Esophagus mucosa (tissue), 1 donor: ENCODE results near the gene TDRD12. TPM values are rescaled to one million over a fixed set of nuclear protein-coding genes. Genes with fewer than 3 reads are reported as not detected.
A peak's percentile ranks its signal among the peaks of the same experiment; 100 is the strongest.
"Not testable (repeated sequence)": the region's sequence is repeated elsewhere in the genome, so short reads cannot be mapped to it uniquely, and the experiment has no call there.

Experiments used
- ATAC-seq: fragments of 200-7000 bp; cut with Tn5 transposase; one replicate; pipeline ENCODE4 v1.9.1; 2020
- total RNA-seq: library from RNA; stranded (reverse); gene quantifications from one replicate; pipeline ENCODE4 v1.2.4, GENCODE V29; 2023
- donor health status: DM: yes; HTN: yes; CAD: no.

The TDRD12 gene
- total RNA-seq, 1 donor from 2014 or later: 0.08 TPM

DNA sequence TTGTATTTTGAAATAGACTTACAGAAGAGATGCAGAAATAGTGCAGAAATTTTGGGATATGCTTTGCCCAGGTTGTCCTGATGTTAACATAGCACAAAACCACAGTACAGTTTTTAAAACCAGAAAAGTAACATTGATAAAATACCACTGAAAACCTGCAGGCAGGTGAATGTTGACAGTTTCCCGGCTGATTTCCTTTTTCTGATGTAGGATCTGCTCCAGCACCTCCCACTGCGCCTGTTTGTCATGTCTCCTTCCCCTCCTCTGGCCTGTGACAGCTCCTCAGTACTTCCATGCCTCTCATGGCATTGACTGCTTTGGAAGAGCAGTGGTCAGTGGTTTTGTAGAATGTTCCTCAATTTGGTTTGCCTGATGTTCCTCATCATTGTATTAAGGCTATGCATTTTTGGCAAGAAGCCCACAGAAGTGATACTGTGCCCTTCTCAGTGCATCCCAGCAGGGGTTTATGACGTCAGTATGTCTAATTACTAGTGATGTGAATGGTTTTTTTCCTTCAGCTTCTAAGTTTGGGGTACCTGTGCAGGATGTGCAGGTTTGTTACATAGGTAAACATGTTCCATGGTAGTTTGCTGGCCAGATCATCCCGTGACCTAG is 31.0 kb downstream of the TDRD12 start:
- no peak for ATAC-seq

DNA sequence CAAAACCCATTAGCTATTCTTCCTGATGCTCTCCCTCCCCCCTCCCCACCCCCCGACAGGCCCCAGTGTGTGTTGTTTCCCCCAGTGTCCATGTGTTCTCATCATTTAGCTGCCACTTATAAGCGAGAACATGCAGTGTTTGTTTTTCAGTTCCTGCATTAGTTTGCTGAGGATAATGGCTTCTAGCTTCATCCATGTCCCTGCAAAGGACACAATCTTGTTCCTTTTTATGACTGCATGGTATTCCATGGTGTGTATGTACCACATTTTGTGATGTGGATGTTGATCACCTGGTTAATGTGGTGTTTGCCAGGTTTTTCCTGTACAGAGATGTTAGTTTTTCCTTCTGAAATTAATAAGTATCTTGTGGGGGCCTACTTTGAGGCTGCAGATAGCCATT is 31.5 kb downstream of the TDRD12 start:
- ATAC-seq: no peak

GRCh38 chr19:32757189-32757588 is 37.6 kb downstream of the TDRD12 start:
- ATAC-seq: no peak

- ATAC-seq: not testable (repeated sequence)
Measured at GRCh38 chr19:32765365-32765764, 45.8 kb downstream of the TDRD12 start.

- no peak for ATAC-seq
Measured at GRCh38 chr19:32767951-32768679, 48.5 kb downstream of the TDRD12 start.

DNA sequence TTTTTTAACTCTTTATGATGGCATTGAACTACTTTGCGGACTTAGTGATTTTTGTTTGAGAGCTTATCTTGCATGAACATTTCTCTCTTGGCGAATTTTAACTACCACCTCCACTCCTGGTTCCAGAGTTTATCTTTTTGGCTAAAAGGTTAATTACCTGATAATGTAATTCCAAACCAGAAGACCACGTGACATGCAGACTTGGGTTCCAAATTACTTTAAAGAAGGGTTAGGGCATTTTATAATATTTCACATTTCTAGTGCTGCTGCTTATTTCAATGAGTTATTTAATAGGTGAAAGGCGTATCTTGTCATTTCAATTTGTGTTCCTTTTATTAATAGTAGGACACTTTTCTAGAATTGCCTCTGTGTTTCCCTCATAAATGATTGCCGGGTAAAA is 52.0 kb downstream of the TDRD12 start:
- ATAC-seq: no peak

- no peak for ATAC-seq
Measured at GRCh38 chr19:32773126-32773525, 53.6 kb downstream of the TDRD12 start.

DNA sequence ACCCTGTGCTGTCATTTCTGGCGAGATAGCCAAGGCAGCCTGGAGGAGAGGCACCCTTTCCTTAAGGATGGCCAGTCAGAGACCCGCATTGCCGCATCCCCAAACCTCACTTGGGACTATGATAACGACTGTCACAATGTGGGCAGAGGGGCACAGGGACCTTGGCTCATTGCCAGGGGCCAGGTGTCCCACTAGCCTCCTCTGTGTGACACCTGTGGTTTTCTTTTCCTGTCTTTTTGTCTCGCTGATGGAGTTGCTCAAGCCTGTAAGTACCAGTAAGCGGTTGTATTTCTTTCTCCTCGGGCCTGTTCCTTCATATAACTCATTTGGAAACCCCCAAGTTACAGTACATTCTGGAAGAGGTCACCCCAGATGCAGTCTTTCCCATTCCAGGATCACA is 59.5 kb downstream of the TDRD12 start:
- no peak for ATAC-seq

- no peak for ATAC-seq
Measured at GRCh38 chr19:32781280-32781679, 61.7 kb downstream of the TDRD12 start.

GRCh38 chr19:32782089-32782488 is 62.5 kb downstream of the TDRD12 start:
- not testable (repeated sequence) for ATAC-seq

DNA sequence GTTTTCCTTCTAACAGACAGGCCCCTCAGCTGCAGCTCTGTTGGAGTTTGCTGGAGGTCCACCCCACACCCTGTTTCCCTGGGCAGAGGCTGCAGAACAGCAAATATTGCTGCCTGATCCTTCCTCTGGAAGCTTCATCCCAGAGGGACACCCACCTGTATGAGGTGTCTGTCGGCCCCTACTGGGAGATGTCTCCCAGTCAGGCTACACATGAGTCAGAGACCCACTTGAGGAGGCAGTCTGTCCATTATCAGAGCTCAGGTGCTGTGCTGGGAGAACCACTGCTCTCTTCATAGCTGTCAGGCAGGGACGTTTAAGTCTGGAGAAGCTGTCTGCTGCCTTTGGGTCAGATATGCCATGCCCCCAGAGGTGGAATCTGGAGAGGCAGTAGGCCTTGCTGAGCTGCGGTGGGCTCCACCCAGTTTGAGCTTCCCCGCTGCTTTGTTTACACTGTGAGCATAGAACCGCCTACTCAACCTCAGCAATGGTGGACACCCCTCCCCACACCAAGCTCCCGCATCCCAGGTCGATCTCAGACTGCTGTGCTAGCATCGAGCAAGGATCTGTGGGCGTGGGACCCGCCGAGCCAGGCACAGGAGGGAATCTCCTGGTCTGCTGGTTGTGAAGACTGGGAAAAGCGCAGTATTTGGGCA is 67.7 kb downstream of the TDRD12 start:
- ATAC-seq: not testable (repeated sequence)

- not testable (repeated sequence) for ATAC-seq
Measured at GRCh38 chr19:32787895-32788294, 68.3 kb downstream of the TDRD12 start.

DNA sequence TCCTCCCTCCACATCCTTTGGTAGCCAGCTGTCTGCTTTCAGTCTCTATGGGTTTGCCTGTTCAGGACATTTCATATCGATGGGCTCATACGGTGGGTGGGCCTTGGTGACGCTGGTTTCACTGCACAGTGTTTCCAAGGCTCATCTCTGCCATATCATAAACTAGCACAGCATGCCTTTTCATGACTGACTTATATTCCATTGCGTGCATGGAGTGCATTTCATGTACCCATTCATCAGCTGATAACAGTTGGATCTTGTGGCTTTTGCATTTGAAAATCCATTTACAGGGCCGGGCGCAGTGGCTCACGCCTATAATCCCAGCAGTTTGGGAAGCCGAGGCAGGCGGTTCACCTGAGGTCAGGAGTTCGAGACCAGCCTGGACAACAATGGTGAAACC is 69.9 kb downstream of the TDRD12 start:
- ATAC-seq: no peak

DNA sequence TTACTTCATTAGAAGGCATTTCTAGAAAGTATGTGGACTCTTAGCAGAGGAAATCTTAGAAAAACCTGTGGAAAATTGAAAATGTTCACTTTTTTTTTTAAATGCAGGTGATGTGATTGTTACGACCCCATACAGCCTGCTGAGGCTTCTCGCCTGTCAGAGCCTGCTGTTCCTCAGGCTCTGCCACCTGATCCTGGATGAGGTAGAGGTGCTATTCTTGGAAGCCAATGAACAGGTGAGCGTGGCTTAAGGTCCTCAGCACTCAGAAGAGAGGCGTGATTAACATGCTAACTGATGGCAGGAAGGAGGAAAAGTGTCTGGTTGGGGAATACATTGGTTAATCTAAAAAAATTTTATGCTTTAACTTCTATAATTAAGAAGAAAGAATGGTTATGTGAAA is 78.6 kb downstream of the TDRD12 start:
- no peak for ATAC-seq

GRCh38 chr19:32800191-32800590 is 80.6 kb downstream of the TDRD12 start:
- no peak for ATAC-seq

GRCh38 chr19:32800754-32801153 is 81.2 kb downstream of the TDRD12 start:
- ATAC-seq: no peak

GRCh38 chr19:32802840-32803239 is 83.3 kb downstream of the TDRD12 start:
- ATAC-seq: no peak

- ATAC-seq: no peak
Measured at GRCh38 chr19:32808236-32808635, 88.7 kb downstream of the TDRD12 start.

DNA sequence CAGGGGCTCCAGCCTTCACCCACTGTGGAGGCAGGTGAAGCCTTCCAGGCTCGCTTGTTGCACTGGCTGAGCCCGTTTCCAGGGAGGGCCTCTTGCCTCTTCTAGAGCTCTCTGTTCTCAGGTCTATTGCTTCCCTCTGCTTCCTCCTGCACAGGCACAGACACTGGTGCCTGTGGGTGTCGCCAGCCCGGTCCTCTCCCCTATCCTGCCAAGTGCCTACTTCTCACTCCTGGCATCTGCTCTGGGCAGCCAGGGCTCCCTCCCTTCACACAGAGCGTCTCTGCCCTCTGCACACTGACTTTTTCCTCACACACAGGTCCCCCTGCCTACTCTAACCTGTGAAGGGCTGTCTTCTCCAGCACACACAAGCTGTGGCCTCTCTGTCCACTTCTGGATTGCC is 89.7 kb downstream of the TDRD12 start:
- ATAC-seq: peak; percentile 31

DNA sequence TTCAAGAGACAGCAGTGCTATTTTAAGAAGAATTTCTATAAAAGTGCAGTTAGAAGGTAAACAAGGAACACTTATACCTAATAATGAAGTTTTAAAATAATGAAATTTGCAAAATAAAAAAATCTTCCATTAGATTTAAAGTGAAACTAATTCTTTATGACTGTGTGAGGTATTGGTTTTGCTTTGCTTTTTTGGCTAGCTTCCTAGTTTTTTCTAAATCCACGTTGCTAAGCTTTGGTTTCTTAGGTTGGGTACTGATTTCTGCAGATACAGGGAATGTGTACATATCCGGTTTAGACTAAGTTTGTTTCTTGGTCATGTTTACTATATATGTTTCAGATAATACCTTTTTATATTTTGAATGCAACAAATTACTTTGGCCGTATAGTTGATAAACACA is 90.2 kb downstream of the TDRD12 start:
- no peak for ATAC-seq

- ATAC-seq: no peak
Measured at GRCh38 chr19:32810452-32810851, 90.9 kb downstream of the TDRD12 start.

DNA sequence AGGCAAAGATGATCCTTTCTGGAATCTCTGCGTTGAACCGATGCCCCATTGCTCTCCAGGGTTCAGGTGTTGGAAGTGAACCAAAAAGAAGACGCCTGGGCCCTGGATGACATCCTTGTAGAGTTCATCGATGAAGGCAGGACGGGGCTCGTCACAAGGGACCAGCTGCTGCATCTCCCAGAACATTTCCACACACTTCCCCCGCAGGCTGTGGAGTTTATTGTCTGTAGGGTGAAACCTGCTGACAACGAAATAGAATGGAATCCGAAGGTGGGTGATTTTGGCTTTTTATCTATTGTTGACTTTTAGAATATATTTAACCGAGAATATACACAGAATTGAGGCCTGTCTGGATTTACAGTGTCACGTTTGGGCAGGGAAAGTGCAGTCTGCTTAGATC is 91.6 kb downstream of the TDRD12 start:
- ATAC-seq: no peak

DNA sequence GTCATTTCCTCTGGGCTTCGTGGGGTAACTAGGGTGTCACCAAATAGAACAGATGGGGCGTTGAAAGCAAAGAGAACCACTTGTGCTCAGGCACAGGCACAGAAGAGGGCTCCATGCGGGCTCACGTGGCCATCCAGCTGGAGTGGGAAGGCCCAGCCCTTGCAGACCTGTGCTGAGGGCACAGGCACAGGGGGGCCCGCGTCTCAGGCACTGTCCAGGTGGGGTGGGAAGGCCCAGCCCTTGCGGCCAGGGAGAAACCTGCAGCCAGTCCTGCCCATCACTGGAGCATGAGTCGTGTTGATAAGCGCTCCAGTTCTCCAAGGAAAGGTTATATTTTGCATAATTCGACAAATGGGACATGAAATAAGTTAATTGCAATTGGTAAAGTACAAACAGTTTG is 92.5 kb downstream of the TDRD12 start:
- peak; percentile 13 for ATAC-seq

DNA sequence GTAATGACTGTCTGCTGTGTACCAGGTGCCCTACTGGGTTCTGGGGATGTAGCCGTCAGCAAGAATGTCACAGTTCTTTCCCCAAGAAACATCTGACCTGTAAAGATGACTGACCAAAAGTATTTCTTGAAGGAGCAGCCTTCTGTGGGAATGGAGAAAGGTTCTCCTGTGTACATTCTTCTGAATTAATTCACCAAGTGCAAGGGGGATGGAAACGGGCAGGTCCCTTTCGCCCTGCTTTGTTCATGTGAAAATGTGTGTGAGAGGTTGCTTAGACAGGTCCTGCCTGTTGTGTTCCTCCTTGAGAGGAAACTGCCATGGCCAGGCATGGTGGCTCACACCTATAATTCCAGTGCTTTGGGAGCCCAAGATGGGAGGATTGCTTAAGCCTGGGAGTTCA is 93.0 kb downstream of the TDRD12 start:
- no peak for ATAC-seq
